Smooth muscle cell (in vitro differentiated cells): Measurements from ENCODE around the gene PUS7. TPM values are rescaled to one million over a fixed set of nuclear protein-coding genes. Genes with fewer than 3 reads are reported as not detected.

ENCODE experiments used
- DNase-seq: peaks from one replicate; lab custom pipeline; 2025; ENCODE audit not compliant: unreplicated experiment; lab: John Stamatoyannopoulos, UW
- H2AFZ ChIP-seq: fragments of 200-600 bp; sonication (generic); 2 replicates; pipeline ENCODE4 v1.6.0; 2016; ENCODE audit warnings: antibody characterized with exemption, low read depth, mild to moderate bottlenecking
- H3F3A ChIP-seq: fragments of 200-600 bp; sonication (generic); 2 replicates; pipeline ENCODE4 v1.6.0; 2017; ENCODE audit warnings: antibody characterized with exemption, low read depth
- H3K27ac ChIP-seq: fragments of 200-600 bp; sonication (generic); 2 replicates; pipeline ENCODE4 v1.5.1; 2016; ENCODE audit warnings: low read depth, mild to moderate bottlenecking
- H3K27me3 ChIP-seq: fragments of 200-600 bp; sonication (generic); 2 replicates; pipeline ENCODE4 v1.6.1; 2016; ENCODE audit warnings: low read depth, mild to moderate bottlenecking
- H3K36me3 ChIP-seq: fragments of 200-600 bp; sonication (generic); 2 replicates; pipeline ENCODE4 v1.5.1; 2016; ENCODE audit warnings: low read depth
- H3K4me1 ChIP-seq: fragments of 200-600 bp; sonication (generic); 2 replicates; pipeline ENCODE4 v1.5.1; 2016; ENCODE audit warnings: low read depth
- H3K4me2 ChIP-seq: fragments of 200-600 bp; sonication (generic); 2 replicates; pipeline ENCODE4 v1.6.0; 2016; ENCODE audit warnings: mild to moderate bottlenecking
- H3K4me3 ChIP-seq: fragments of 200-600 bp; sonication (generic); 2 replicates; pipeline ENCODE4 v1.5.1; 2016; ENCODE audit warnings: mild to moderate bottlenecking
- H3K79me2 ChIP-seq: fragments of 200-600 bp; sonication (generic); 2 replicates; pipeline ENCODE4 v1.6.0; 2016; ENCODE audit warnings: low read depth, mild to moderate bottlenecking
- H3K9ac ChIP-seq: fragments of 200-600 bp; sonication (generic); 2 replicates; pipeline ENCODE4 v1.6.0; 2016; ENCODE audit warnings: low read depth
- H3K9me3 ChIP-seq: fragments of 200-600 bp; sonication (generic); replicated peaks from 2 replicates; pipeline ENCODE4 v1.5.1; 2016; ENCODE audit warnings: low read depth
- H4K20me1 ChIP-seq: fragments of 200-600 bp; sonication (generic); 2 replicates; pipeline ENCODE4 v1.6.0; 2016; ENCODE audit warnings: low read depth
- WGBS: methylation state at CpG from one replicate; pipeline ENCODE4 v1.1.7; 2016; ENCODE audit warnings: low lambda C conversion rate; 5-methylcytosine and 5-hydroxymethylcytosine counted together
- polyA plus RNA-seq: library from polyadenylated mRNA; unstranded; fragments of >200 nt; fragmentation: Nextera tagmentation; extraction: Ambion mirVana; gene quantifications from 2 replicates; pipeline ENCODE4 v1.2.1, GENCODE V29; 2016
- total RNA-seq: library from RNA; depleted of rRNA; stranded (reverse); fragments of >200 nt; gene quantifications from 2 replicates; pipeline ENCODE4 v1.2.3, GENCODE V29; 2014
- TF ChIP-seq, protein P1 (sequence below): fragments of 200-600 bp; sonication (generic); IDR thresholded peaks from 2 replicates; pipeline ENCODE4 v1.5.1; 2017; ENCODE audit warnings: borderline replicate concordance, mild to moderate bottlenecking, antibody characterized with exemption; ENCODE audit not compliant: insufficient read depth, poor library complexity, severe bottlenecking

PUS7 gene
- total and polyA plus RNA-seq, 2 experiments from 2014 or later, result 6.9 to 8.0 TPM

- H3K79me2 ChIP-seq, result no peaks in the 10 kb centered on the region
- TF ChIP-seq, protein P1, sequence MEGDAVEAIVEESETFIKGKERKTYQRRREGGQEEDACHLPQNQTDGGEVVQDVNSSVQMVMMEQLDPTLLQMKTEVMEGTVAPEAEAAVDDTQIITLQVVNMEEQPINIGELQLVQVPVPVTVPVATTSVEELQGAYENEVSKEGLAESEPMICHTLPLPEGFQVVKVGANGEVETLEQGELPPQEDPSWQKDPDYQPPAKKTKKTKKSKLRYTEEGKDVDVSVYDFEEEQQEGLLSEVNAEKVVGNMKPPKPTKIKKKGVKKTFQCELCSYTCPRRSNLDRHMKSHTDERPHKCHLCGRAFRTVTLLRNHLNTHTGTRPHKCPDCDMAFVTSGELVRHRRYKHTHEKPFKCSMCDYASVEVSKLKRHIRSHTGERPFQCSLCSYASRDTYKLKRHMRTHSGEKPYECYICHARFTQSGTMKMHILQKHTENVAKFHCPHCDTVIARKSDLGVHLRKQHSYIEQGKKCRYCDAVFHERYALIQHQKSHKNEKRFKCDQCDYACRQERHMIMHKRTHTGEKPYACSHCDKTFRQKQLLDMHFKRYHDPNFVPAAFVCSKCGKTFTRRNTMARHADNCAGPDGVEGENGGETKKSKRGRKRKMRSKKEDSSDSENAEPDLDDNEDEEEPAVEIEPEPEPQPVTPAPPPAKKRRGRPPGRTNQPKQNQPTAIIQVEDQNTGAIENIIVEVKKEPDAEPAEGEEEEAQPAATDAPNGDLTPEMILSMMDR, result no peak
- H3K27me3 ChIP-seq, result no peaks in the 10 kb centered on the region
- no peak overlapping the region for H3K4me3 ChIP-seq
- H2AFZ ChIP-seq, result no peak overlapping the region
- 90% methylated on average over 7 of the region's 7 CpGs for WGBS
- H3K4me2 ChIP-seq, result no peak overlapping the region
- H3K36me3 ChIP-seq, result no peaks in the 10 kb centered on the region
- no peak overlapping the region for H3K9ac ChIP-seq
- H3F3A ChIP-seq, result peaks cover 7% of the 10 kb centered on the region
- no peaks in the 10 kb centered on the region for H3K9me3 ChIP-seq
- no peaks in the 10 kb centered on the region for H4K20me1 ChIP-seq
- DNase-seq, result no peak
- no peak overlapping the region for H3K27ac ChIP-seq
- peaks cover 7% of the 10 kb centered on the region for H3K4me1 ChIP-seq
Measured at GRCh38 chr7:105493196-105493922, 28.7 kb downstream of the PUS7 start.

- peaks cover 3% of the 10 kb centered on the region for H3F3A ChIP-seq
Measured at GRCh38 chr7:105489409-105489808, 32.7 kb downstream of the PUS7 start.

DNA sequence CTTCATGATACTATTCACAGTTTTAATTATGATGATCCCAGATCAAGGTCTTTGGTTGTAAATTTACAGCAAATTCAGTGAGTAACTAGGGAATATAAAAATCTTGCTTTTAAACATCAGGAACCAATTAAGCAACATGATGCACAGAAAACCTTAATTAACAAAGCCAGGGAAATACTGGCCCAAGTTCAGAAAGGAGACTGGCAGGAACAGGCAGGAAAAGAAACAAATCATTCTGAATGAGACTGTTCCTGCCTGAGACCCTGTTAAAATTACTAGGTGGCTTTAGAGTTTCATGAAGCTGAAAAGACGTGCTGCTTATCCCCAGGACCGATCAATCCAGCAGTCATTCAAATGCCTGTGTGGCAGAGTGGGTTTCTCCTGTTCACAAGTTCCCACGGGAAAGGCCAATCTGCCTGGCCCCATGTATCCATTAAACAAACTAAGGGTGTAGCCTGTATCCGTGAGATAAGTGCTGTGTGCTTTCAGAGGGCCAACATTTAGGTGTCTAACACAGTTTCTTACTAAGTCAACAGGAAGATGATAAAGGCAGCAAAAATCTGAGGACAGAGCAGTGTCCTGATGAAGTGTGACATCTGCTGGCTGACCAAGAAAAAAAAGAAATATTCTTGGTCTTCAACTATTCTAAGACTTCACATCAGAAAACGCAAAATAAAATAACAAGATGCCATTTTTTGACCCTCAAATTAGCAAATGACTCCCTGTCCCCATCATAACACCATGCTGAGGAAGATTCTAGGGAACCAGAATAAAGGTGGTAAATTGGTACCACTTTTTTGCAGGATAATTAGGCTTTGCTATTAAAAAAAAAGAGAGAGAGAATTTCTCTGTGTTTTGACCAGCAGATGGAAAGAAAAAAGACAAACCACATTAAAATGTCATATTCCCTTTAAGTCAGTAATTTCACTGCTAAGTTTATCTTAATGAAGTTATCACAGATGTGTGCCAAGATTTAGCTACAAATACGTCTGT is 34.2 kb downstream of the PUS7 start:
- Histone ChIP-seq H3K4me3 (no peak overlapping the region), H3K27me3 (no peaks in the 10 kb centered on the region), H3K36me3 (no peaks in the 10 kb centered on the region), H3K79me2 (no peaks in the 10 kb centered on the region), H3K9ac (no peak overlapping the region), H3K4me1 (no peaks in the 10 kb centered on the region), H3K4me2 (peak overlapping the region; percentile 25), H3F3A (peaks cover 3% of the 10 kb centered on the region), H3K9me3 (no peaks in the 10 kb centered on the region), H3K27ac (peak overlapping the region; percentile 13), H2AFZ (peak overlapping the region; percentile 31), H4K20me1 (no peaks in the 10 kb centered on the region)
- WGBS, result 57% methylated on average over 6 of the region's 6 CpGs
- DNase-seq, result no peak
- TF ChIP-seq, protein P1, result peak; percentile 46

More at GRCh38 chr7:105489409-105489808, 32.7 kb downstream of the PUS7 start:
- Histone ChIP-seq H3K4me3 (no peak overlapping the region), H3K79me2 (no peaks in the 10 kb centered on the region), H3K9ac (no peak overlapping the region), H3K9me3 (no peaks in the 10 kb centered on the region), H3K4me1 (no peaks in the 10 kb centered on the region), H4K20me1 (no peaks in the 10 kb centered on the region), H3K27ac (no peak overlapping the region), H3K27me3 (no peaks in the 10 kb centered on the region), H3K36me3 (no peaks in the 10 kb centered on the region), H3K4me2 (no peak overlapping the region), H2AFZ (no peak overlapping the region)
- no peak for DNase-seq
- 97% methylated on average over 3 of the region's 3 CpGs for WGBS
- TF ChIP-seq, protein P1, result no peak
